ENCODE measurements around the gene ADAMTS17.

DNA sequence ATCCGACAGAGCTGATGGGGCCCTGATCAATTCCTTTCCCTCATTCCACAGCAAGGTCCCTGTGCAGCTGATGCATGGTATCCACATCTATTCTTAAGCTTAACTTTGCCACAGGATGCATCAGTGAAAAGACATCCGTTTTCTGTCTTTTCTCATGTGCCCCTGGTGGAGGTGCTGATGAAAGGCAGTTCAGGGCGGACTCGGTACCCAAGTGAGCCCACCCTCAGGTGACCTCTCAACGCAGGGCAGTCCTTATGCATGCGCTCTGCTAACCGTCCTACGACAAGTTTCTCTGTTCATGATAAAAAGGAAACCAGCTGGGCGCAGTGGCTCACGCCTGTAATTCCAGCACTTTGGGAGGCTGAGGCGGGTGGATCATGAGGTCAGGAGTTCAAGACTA, 251.4 kb downstream of the ADAMTS17 start:
- no peak for TF ChIP-seq CTCF (IDR thresholded peaks at IDR 0.05)
- no peak for TF ChIP-seq POLR2A (IDR thresholded peaks at IDR 0.05)

Measured in right lobe of liver (tissue), 4 donors.